NCI-H526 (cell line): ENCODE results near the gene SMYD3.
A peak's percentile ranks its signal among the peaks of the same experiment; 100 is the strongest.
"Not testable (repeated sequence)": the region's sequence is repeated elsewhere in the genome, so short reads cannot be mapped to it uniquely, and the experiment has no call there.

Experiments used
- DNase-seq, 2 experiments: peaks; one replicate each; lab custom pipeline; 2025; lab: John Stamatoyannopoulos, UW

SMYD3 gene

GRCh38 chr1:246416261-246416660 is 90.8 kb downstream of the SMYD3 start:
- DNase-seq: no peak

- DNase-seq: no peak
These were observed 92.1 kb downstream of the SMYD3 start for GRCh38 chr1:246415028-246415427.

- no peak for DNase-seq
These were observed 93.6 kb downstream of the SMYD3 start for GRCh38 chr1:246413430-246413829.

GRCh38 chr1:246404078-246404477 is 103.0 kb downstream of the SMYD3 start:
- no peak for DNase-seq

GRCh38 chr1:246398126-246398813 is 108.8 kb downstream of the SMYD3 start:
- no peak for DNase-seq

GRCh38 chr1:246397046-246397445 is 110.0 kb downstream of the SMYD3 start:
- no peak for DNase-seq

GRCh38 chr1:246396322-246396721 is 110.8 kb downstream of the SMYD3 start:
- DNase-seq: no peak

GRCh38 chr1:246394121-246394520 is 113.0 kb downstream of the SMYD3 start:
- DNase-seq: no peak

GRCh38 chr1:246390855-246391254 is 116.2 kb downstream of the SMYD3 start:
- DNase-seq: no peak

GRCh38 chr1:246384616-246385015 is 122.5 kb downstream of the SMYD3 start:
- no peak for DNase-seq

- DNase-seq: no peak
These were observed 123.3 kb downstream of the SMYD3 start for GRCh38 chr1:246383791-246384190.

GRCh38 chr1:246383239-246383589 is 123.9 kb downstream of the SMYD3 start:
- no peak for DNase-seq

GRCh38 chr1:246382589-246383238 is 124.4 kb downstream of the SMYD3 start:
- no peak for DNase-seq

- DNase-seq: no peak
These were observed 125.6 kb downstream of the SMYD3 start for GRCh38 chr1:246381452-246381851.

- DNase-seq: peak; percentile 3 to 23
These were observed 129.4 kb downstream of the SMYD3 start for GRCh38 chr1:246377625-246378153.

- no peak for DNase-seq
These were observed 133.1 kb downstream of the SMYD3 start for GRCh38 chr1:246373828-246374569.

GRCh38 chr1:246372559-246372958 is 134.5 kb downstream of the SMYD3 start:
- no peak for DNase-seq

GRCh38 chr1:246367041-246367440 is 140.0 kb downstream of the SMYD3 start:
- no peak for DNase-seq

- DNase-seq: no peak
These were observed 141.4 kb downstream of the SMYD3 start for GRCh38 chr1:246365708-246366107.

GRCh38 chr1:246364415-246364941 is 142.6 kb downstream of the SMYD3 start:
- DNase-seq: no peak

GRCh38 chr1:246357014-246357598 is 150.0 kb downstream of the SMYD3 start:
- not testable (repeated sequence) for DNase-seq
